ENCODE results near the gene SLC17A9.

SLC17A9 gene

DNA sequence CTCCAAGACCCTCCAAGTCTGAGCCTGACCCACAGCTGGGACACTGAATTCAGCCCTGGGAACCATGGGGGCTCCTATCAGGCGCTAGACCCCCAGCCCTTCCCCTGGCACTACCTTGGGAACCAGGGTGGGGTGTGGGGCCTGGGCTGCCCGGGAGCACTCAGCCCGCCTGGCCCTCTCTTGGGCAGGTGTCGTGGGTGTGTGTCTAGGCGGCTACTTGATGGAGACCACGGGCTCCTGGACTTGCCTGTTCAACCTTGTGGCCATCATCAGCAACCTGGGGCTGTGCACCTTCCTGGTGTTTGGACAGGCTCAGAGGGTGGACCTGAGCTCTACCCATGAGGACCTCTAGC is 14.6 kb downstream of the SLC17A9 start:
- DNase-seq (ENCODE audit: low read depth) = no peak
- H3K4me3 ChIP-seq (ENCODE audit: low read depth, low read length) = no peak overlapping the region
- TF ChIP-seq, protein P1, sequence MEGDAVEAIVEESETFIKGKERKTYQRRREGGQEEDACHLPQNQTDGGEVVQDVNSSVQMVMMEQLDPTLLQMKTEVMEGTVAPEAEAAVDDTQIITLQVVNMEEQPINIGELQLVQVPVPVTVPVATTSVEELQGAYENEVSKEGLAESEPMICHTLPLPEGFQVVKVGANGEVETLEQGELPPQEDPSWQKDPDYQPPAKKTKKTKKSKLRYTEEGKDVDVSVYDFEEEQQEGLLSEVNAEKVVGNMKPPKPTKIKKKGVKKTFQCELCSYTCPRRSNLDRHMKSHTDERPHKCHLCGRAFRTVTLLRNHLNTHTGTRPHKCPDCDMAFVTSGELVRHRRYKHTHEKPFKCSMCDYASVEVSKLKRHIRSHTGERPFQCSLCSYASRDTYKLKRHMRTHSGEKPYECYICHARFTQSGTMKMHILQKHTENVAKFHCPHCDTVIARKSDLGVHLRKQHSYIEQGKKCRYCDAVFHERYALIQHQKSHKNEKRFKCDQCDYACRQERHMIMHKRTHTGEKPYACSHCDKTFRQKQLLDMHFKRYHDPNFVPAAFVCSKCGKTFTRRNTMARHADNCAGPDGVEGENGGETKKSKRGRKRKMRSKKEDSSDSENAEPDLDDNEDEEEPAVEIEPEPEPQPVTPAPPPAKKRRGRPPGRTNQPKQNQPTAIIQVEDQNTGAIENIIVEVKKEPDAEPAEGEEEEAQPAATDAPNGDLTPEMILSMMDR (conservative IDR thresholded peaks at IDR 0.05; ENCODE audit: low read depth, low read length) = no peak

DNA sequence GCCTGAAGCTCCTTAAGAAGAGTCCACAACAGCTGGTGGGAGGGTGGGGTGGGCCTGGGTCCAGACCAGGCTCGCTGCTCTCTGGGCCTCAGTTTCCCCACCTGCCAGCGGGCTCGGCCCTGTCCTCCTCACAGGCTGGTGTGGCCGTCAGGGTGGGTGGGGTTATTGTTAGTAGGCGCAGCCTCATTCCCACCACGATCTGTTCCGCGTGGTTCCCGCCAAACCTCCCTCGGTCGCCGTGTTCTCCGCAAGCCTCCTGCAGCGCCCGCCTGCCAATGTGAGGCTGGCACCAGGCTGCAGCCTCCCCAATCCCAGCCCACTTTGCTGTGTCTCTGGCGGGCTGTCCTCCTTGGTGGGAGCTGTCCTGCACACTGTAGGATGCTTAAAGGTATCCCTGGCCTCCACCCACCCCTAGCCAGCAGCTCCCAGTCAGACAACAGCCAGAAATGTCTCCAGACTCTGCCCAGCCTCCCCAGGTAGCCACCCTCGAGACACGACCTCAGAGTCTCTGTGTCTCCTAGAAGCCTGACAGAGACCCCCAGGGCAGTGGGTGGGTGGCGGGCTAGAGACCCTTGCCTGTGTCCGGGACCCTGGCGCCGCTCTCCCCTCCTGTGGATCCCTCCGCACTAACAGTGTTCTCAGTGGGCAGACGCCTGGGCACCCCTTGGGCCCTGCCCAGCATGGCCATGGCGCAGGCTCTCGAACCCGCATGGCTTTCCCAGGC is 15.3 kb downstream of the SLC17A9 start:
- DNase-seq (ENCODE audit: low read depth) = no peak
- no peak overlapping the region for H3K4me3 ChIP-seq (ENCODE audit: low read depth, low read length)
- TF ChIP-seq, protein P1 (conservative IDR thresholded peaks at IDR 0.05; ENCODE audit: low read depth, low read length) = no peak

DNA sequence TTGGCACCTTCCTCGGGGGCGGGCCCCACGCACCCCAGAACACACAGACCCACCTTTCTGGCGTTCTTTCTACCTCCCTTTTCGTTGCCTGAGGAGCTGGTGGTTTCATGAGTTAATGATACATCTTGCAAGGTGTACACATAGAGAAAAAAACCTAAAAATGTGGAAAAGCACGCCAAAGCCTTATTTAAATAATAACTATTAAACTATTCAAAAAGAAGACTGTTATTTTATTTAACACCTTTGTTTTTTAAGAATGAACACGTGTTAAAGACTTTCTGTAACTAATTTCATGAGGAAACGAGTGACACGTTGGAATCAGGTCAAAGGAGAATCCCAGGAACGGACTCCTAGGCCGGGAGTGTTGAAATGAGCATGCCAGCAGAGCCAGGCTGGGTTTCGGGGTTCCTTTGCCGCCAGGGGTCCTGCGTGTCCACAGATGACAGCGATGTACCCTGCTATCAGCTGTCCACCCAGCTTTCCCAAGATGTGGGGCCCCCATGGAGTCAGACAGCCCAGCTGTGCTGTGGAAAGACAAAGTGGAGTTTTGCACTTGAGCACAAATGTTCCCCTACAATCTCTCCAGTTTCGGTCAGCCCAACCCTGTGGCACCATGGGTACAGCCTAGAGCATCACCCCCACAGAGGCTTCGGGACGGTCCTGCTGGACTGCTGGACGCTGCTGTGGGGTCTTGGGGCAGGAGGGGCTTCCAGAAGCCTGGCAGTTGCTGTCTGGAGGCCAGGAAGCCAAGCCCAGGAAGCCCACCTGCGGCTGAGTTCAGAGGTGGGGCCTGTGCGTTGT is 16.1 kb downstream of the SLC17A9 start:
- TF ChIP-seq, protein P1 (conservative IDR thresholded peaks at IDR 0.05; ENCODE audit: low read depth, low read length) = no peak
- no peak for DNase-seq (ENCODE audit: low read depth)
- no peak overlapping the region for H3K4me3 ChIP-seq (ENCODE audit: low read depth, low read length)

DNA sequence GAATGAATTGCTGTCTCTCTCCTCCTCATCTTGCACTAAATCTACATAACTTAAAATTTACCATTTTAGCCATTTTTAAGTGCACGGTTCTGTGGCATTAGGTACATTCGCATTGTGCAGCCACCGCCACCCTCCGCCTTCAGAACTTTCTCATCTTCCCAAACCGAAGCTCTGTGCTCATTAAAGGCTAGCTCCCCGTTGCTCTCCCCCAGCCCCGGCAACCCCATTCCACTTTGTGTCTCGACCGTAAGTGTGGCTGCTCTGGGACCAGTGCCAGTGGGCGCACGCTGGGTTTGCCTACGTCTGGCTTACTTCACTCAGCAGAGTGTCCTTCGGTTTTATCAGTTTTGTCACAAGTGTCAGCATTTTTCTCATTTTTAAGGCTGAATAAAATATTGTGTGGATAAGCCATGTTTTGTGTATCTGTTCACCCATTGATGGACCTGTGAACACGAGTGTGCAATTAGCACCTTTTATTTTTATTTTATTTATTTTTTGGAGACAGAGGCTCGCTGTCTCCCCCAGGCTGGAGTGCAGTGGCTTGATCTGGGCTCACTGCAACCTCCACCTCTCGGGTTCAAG is 16.8 kb downstream of the SLC17A9 start:
- TF ChIP-seq, protein P1 (conservative IDR thresholded peaks at IDR 0.05; ENCODE audit: low read depth, low read length) = no peak
- DNase-seq (ENCODE audit: low read depth) = no peak
- no peak overlapping the region for H3K4me3 ChIP-seq (ENCODE audit: low read depth, low read length)

DNA sequence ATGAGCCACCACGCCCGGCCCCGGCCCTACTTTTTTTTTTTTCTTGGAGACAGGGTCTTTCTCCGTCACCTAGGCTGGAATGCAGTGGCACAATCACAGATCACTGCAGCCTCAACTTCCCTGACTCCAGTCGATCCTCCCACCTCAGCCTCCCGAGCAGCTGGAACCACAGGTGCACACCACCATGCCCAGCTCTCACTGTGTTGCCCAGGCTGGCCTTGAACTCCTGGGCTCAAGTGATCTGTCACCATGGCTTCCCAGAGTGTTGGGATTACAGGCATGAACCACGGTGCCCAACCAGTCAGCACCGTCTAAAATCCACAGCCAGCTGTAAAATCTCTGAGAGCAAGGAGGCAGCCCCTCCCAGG is 17.4 kb downstream of the SLC17A9 start:
- TF ChIP-seq, protein P1 (conservative IDR thresholded peaks at IDR 0.05; ENCODE audit: low read depth, low read length) = no peak
- H3K4me3 ChIP-seq (ENCODE audit: low read depth, low read length) = no peak overlapping the region
- DNase-seq (ENCODE audit: low read depth) = no peak

DNA sequence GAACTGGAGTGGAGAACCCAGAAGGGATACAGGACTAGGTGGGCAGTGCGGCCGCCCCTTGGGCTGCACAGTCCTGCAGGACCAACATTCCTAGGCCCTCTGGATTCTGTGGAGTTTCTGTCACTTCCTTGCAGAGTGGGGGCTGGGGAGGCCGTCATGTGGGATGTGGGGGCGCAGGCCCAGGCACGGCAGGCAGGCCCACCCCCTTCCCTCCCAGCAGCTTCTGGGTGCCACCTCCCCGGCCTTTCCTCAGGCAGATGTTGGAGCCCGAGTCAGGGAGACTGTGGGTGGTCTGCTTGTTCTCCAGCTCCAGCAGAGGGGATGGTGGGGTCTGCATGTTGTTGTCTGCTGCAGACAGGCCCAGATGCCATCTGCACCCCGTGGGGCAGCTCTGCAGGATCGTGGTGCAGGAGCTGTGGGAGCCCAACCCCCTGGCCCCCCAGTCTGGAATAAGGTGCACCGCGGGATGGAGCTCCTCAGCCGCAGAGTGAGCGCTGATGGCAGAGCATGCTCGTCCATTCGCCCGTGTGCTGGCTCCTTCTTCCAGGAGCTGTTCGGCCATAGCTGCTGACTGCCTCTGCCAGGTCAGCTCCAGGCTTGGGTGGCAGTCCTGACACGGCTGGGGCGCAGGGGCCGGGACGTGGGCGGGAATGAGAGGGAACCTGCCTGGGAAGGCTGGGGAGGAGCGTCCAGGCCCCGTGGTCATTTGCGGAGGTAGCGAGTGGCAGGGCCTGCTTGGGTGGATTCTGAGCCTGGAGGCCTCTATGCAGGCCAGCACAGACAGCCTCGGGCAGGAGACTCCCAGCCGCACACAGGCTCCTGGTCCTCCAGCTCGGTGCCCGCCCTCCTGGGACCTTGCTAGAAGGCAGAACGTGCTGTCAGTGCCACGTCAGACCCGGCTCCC is 18.1 kb downstream of the SLC17A9 start:
- H3K4me3 ChIP-seq (ENCODE audit: low read depth, low read length) = no peak overlapping the region
- DNase-seq (ENCODE audit: low read depth) = no peak
- TF ChIP-seq, protein P1 (conservative IDR thresholded peaks at IDR 0.05; ENCODE audit: low read depth, low read length) = no peak

Data from choroid plexus epithelial cell (primary cell).